Measurements from ENCODE around the gene CALM3. TPM values are rescaled to one million over a fixed set of nuclear protein-coding genes. Genes with fewer than 3 reads are reported as not detected.
A peak's percentile ranks its signal among the peaks of the same experiment; 100 is the strongest.
"Not testable (repeated sequence)": the region's sequence is repeated elsewhere in the genome, so short reads cannot be mapped to it uniquely, and the experiment has no call there.

The CALM3 gene
- total RNA-seq, 4 donors from 2014 or later: 54.6 to 72.8 (median 63.1) TPM

DNA sequence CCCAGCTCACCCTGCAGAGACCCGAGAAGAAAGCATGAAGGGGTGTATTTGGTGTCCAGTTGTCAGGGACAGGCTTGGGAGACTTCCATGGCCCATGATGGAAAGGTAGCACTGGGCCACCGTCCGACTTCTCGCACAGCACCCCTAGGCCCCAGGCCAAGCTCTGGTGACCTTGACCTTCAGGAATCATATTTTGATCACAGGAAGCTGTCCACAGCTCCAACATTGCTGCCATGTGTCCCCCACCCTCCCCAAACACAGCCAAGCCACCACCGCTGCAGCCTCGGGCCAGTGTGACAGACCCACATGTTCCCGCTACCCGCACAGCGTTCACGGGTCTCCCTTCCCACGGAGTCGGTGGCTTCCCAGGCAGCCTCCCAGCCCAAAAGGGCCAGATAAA is 24.6 kb downstream of the CALM3 start:
- intact Hi-C loops (cut with DNase I; ENCODE audit: low total_unique reads): no loop called here
- 64 to 71% methylated on average over 9 to 12 of the region's 12 CpGs for WGBS, 2 donors
- DNase-seq (ENCODE audit: low spot score in 2 of 2): no peak
- no peak overlapping the region for H3K4me3 ChIP-seq (ENCODE audit: low read depth, poor library complexity, severe bottlenecking)
- TF ChIP-seq POLR2A (IDR thresholded peaks at IDR 0.05): no peak
- TF ChIP-seq, protein P1, sequence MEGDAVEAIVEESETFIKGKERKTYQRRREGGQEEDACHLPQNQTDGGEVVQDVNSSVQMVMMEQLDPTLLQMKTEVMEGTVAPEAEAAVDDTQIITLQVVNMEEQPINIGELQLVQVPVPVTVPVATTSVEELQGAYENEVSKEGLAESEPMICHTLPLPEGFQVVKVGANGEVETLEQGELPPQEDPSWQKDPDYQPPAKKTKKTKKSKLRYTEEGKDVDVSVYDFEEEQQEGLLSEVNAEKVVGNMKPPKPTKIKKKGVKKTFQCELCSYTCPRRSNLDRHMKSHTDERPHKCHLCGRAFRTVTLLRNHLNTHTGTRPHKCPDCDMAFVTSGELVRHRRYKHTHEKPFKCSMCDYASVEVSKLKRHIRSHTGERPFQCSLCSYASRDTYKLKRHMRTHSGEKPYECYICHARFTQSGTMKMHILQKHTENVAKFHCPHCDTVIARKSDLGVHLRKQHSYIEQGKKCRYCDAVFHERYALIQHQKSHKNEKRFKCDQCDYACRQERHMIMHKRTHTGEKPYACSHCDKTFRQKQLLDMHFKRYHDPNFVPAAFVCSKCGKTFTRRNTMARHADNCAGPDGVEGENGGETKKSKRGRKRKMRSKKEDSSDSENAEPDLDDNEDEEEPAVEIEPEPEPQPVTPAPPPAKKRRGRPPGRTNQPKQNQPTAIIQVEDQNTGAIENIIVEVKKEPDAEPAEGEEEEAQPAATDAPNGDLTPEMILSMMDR (IDR thresholded peaks at IDR 0.05): no peak

DNA sequence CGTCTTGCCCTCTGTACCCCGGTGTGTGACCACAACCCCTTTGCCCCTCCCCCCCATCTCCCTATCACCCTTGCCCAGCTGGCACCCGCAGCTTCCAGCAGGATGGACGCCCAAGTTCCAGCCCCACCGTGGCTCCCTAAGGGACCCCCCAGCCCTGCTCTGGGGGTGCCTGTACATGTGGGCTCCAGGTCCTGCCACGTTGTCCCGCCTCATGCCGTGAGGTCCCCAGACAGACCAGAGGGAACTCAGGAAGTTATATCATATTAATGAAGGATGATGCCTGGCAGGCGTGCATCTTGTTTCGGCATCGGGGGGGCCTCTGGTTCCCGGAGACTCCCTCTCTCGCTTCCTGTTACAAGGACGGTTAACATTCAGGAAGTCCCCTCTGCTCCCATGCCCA is 25.3 kb downstream of the CALM3 start:
- 56 to 61% methylated on average over 13 to 14 of the region's 14 CpGs for WGBS, 2 donors
- intact Hi-C loops (cut with DNase I; ENCODE audit: low total_unique reads): no loop called here
- DNase-seq (ENCODE audit: low spot score in 2 of 2): no peak
- H3K4me3 ChIP-seq (ENCODE audit: low read depth, poor library complexity, severe bottlenecking): no peak overlapping the region
- TF ChIP-seq POLR2A (IDR thresholded peaks at IDR 0.05): no peak
- TF ChIP-seq, protein P1 (IDR thresholded peaks at IDR 0.05): no peak

DNA sequence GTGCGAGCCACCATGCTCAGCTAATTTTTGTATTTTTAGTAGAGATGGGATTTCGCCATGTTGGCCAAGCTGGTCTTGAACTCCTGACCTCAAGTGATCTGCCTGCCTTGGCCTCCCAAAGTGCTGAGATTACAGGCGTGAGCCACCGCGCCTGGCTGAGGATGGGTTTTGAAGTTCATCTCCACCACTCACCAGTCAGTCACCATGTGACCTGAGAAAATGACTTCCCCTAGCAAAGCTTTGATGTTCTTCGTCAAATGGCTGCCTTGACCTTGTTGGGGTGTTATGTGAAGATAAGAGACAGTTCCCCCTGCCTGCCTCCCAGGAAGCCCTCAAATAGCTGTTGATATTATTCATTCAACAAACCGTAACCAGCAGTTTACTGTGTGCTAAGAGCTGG is 27.8 kb downstream of the CALM3 start:
- 92 to 96% methylated on average over 7 of the region's 7 CpGs for WGBS, 2 donors
- DNase-seq (ENCODE audit: low spot score in 2 of 2); H3K4me3 ChIP-seq (ENCODE audit: low read depth, poor library complexity, severe bottlenecking); intact Hi-C loops (cut with DNase I; ENCODE audit: low total_unique reads): not testable (repeated sequence)

DNA sequence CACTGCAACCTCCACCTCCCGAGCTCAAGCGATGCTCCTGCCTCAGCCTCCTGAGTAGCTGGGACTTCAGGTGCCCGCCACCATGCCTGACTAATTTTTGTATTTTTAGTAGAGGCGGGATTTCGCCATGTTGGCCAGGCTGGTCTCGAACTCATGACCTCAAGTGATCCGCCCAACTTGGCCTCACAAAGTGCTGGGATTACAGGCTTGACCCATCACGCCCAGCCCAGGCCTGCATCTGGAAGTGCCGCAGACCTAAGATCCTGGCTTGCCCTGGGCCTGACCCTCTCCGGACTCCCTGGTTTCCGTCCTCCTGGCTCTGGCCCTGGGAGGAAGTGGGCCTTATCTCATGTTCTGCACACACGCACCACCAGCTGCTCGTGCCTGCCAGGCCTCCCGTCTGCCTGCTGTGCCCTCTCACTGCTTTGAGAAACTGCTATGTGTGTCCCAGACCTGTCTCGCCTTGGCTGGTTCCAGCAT is 28.5 kb downstream of the CALM3 start:
- TF ChIP-seq, protein P1 (IDR thresholded peaks at IDR 0.05): no peak
- no peak for TF ChIP-seq POLR2A (IDR thresholded peaks at IDR 0.05)
- intact Hi-C loops (cut with DNase I; ENCODE audit: low total_unique reads): no loop called here
- no peak overlapping the region for H3K4me3 ChIP-seq (ENCODE audit: low read depth, poor library complexity, severe bottlenecking)
- 85 to 89% methylated on average over 15 of the region's 15 CpGs for WGBS, 2 donors
- DNase-seq (ENCODE audit: low spot score in 2 of 2): no peak

DNA sequence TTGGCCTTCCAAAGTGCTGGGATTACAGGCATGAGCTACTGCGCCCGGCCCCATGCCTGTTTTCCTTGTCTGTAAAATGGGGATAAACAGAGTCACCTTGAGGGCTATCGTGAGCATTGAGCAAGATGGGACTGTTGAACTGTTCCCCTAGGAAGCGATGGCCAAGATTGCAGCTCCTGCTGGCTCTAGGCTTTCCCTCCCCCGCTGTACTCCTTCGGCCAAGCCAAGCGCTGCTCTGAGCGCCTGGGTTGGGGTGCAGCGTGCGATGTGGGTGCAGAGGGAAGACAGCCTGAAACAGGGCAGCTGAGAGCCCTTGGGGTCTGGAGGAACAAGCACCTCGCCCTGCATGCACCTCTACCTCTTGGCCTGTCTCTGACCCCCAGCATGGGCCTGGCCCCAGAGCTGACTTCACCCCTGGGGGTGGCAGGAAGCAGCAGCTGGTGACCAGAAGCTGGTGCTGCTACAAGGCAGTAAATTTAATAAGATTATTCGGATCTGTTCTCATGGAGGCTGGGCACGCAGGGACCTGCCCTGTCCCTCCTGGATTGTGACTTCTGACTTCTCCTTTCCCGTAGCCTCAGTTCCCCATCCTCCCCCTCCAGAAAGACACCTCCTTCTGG is 29.6 kb downstream of the CALM3 start:
- DNase-seq (ENCODE audit: low spot score in 2 of 2): no peak
- TF ChIP-seq, protein P1 (IDR thresholded peaks at IDR 0.05): no peak
- no peak for TF ChIP-seq POLR2A (IDR thresholded peaks at IDR 0.05)
- intact Hi-C loops (cut with DNase I; ENCODE audit: low total_unique reads): no loop called here
- WGBS, 2 donors: 70 to 71% methylated on average over 12 to 14 of the region's 14 CpGs
- H3K4me3 ChIP-seq (ENCODE audit: low read depth, poor library complexity, severe bottlenecking): no peak overlapping the region

DNA sequence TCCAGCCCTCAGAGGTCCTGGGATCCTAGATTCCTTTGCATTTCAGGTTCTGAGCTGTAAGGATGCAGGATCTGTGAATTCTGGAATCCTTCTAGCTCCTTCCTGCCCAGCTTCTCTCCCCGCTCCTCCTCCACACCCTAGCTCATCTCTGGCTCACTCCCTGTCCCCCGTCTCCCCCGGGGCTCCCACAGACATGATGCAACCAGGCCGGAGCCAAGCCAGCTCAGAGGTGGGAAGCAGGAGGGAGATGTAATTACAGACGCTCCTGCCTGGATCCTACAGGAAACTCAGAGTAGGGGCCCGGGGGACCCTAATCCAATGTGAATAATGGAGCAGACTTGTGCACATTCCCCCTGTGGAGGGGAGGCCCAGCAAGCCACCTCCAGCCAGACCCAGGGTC is 30.4 kb downstream of the CALM3 start:
- DNase-seq (ENCODE audit: low spot score in 2 of 2): peak in 1 of 2 donors; percentile 92
- TF ChIP-seq, protein P1 (IDR thresholded peaks at IDR 0.05): no peak
- no peak for TF ChIP-seq POLR2A (IDR thresholded peaks at IDR 0.05)
- no peak overlapping the region for H3K4me3 ChIP-seq (ENCODE audit: low read depth, poor library complexity, severe bottlenecking)
- intact Hi-C loops (cut with DNase I; ENCODE audit: low total_unique reads): no loop called here
- 32 to 36% methylated on average over 6 of the region's 6 CpGs for WGBS, 2 donors
